Breast epithelium (tissue), 4 donors: ENCODE results near the gene KCNJ4. TPM values are rescaled to one million over a fixed set of nuclear protein-coding genes. Genes with fewer than 3 reads are reported as not detected.

Experiments
- DNase-seq, 2 donors: peaks; one replicate each; pipeline ENCODE4 v3.0.0-alpha.2; 2019; ENCODE audit warnings: low spot score in 2 of 2
- H3K27ac ChIP-seq, 2 donors: fragments of 200-600 bp; sonication (generic) in 1 of 2; one replicate each; pipeline ENCODE4 v1.5.1; 2016 to 2019; ENCODE audit warnings: mild to moderate bottlenecking in 1 of 2
- H3K27me3 ChIP-seq, 2 donors: fragments of 200-600 bp; sonication (generic) in 1 of 2; one replicate each; pipeline versions ENCODE4 v1.5.1 to v1.6.0; 2017 to 2019; ENCODE audit warnings: control low read depth in 1 of 2, mild to moderate bottlenecking in 1 of 2
- H3K36me3 ChIP-seq: fragments of 200-600 bp; one replicate; pipeline ENCODE4 v1.5.1; 2019
- H3K4me1 ChIP-seq, 2 donors: fragments of 200-600 bp; sonication (generic); one replicate each; pipeline ENCODE4 v1.5.1; 2016 to 2019; ENCODE audit warnings: control low read depth in 1 of 2
- H3K4me3 ChIP-seq, 3 donors: fragments of 200-600 bp; sonication (generic); 1 replicate in 2 of 3; 2 replicates in 1 of 3; pipeline ENCODE4 v1.5.1; 2016 to 2019; ENCODE audit warnings: mild to moderate bottlenecking in 3 of 3, moderate library complexity in 2 of 3
- H3K9me3 ChIP-seq, 2 donors: fragments of 200-600 bp; sonication (generic) in 1 of 2; one replicate each; pipeline ENCODE4 v1.5.1; 2016 to 2019; ENCODE audit warnings: control low read depth in 1 of 2
- POLR2A ChIP-seq: fragments of 450-650 bp; IDR thresholded peaks from one replicate; pipeline ENCODE4 v1.6.1; 2016; ENCODE audit warnings: antibody characterized with exemption, mild to moderate bottlenecking, moderate library complexity
- POLR2AphosphoS5 ChIP-seq, 3 donors: sonication (generic); formaldehyde crosslinking; IDR thresholded peaks; one replicate each; pipeline ENCODE4 v1.6.1; 2017; ENCODE audit warnings: antibody characterized with exemption in 3 of 3
- intact Hi-C: fragments of 100-400 bp; cut with DNase I; formaldehyde crosslinking; loops from one replicate; pipeline ENCODE4 v1.15.1; 2023; ENCODE audit warnings: low total_unique reads
- total RNA-seq, 3 donors: library from RNA; depleted of rRNA; stranded (reverse); fragments of >200 nt; gene quantifications; one replicate each; pipeline ENCODE4 v1.1.0, GENCODE V29; 2016
- TF ChIP-seq, protein P1 (sequence below), 3 donors: fragments of 450-650 bp; IDR thresholded peaks; one replicate each; pipeline ENCODE4 v1.5.1; 2016 to 2017; ENCODE audit warnings: antibody characterized with exemption in 3 of 3, mild to moderate bottlenecking in 3 of 3, moderate library complexity in 3 of 3

The KCNJ4 gene
- total RNA-seq, 3 donors from 2014 or later: not detected

DNA sequence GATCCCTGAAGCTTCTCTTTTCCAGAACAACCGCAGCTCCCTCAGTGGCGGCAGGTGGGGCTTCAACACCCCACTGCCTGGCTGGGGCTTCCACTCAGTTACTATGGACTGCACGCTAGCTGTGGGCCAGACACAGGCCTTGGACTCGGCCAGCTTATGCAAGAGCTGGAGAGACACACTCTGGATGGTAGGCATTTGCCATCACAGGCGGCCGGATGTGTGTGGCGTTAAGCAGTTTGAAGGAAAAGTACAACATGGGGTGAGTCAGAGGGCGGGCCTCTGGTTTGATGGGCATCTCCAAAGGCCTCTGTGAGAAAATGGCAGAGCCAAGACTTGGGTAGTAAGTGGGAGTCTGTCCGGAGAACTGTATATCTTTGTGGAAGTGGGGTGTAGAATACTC is 17.6 kb downstream of the KCNJ4 start:
- H3K4me1 ChIP-seq: no peaks in the 10 kb centered on the region
- no peaks in the 10 kb centered on the region for H3K36me3 ChIP-seq
- H3K27ac ChIP-seq: no peak overlapping the region
- no peaks in the 10 kb centered on the region for H3K9me3 ChIP-seq
- TF ChIP-seq, protein P1, sequence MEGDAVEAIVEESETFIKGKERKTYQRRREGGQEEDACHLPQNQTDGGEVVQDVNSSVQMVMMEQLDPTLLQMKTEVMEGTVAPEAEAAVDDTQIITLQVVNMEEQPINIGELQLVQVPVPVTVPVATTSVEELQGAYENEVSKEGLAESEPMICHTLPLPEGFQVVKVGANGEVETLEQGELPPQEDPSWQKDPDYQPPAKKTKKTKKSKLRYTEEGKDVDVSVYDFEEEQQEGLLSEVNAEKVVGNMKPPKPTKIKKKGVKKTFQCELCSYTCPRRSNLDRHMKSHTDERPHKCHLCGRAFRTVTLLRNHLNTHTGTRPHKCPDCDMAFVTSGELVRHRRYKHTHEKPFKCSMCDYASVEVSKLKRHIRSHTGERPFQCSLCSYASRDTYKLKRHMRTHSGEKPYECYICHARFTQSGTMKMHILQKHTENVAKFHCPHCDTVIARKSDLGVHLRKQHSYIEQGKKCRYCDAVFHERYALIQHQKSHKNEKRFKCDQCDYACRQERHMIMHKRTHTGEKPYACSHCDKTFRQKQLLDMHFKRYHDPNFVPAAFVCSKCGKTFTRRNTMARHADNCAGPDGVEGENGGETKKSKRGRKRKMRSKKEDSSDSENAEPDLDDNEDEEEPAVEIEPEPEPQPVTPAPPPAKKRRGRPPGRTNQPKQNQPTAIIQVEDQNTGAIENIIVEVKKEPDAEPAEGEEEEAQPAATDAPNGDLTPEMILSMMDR (IDR thresholded peaks at IDR 0.05): no peak
- no peak for TF ChIP-seq POLR2A
- TF ChIP-seq POLR2AphosphoS5 (IDR thresholded peaks at IDR 0.05): no peak
- no peak overlapping the region for H3K4me3 ChIP-seq
- no peak for DNase-seq
- intact Hi-C loops: no loop called here
- H3K27me3 ChIP-seq: no peaks in the 10 kb centered on the region

DNA sequence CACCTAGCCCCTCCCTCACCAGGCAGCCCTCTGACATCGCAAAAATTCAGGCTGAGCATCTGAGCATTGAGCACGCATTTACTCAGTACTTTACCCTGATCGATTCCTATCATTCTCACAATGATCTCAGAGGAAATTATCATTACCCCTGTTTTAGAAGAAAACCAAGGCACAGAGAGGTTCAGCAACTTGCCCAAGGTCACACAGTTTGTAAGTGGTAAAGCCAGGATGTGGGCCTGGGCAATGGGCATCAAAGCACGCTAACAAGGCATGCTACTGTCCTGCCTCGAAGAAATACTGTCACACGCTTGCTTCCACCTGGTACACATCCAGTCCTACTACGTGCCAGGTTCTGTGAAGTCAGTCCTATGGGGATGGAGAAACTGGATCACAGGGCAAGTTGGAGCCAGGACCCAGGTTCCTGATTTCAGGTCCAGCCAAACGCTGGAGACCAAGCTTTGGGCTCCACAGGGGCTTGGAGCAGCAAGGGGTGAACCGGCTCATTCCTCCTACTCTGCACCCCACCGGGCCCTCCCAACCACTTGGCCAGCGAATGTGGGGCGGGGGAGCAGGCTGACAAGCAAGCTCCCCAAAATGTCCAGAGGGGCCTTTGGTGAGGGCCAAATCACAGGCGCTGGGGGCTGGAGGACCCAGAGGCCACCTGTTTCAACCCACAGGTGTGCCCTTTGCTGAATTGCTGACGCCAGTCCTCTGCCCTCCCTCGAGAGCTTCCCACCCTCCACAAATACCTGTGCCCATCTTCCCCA is 18.2 kb downstream of the KCNJ4 start:
- intact Hi-C loops: no loop called here
- H3K9me3 ChIP-seq: no peaks in the 10 kb centered on the region
- DNase-seq: no peak
- H3K4me3 ChIP-seq: no peak overlapping the region
- no peak for TF ChIP-seq POLR2A
- TF ChIP-seq POLR2AphosphoS5 (IDR thresholded peaks at IDR 0.05): no peak
- TF ChIP-seq, protein P1 (IDR thresholded peaks at IDR 0.05): no peak
- H3K27me3 ChIP-seq: no peaks in the 10 kb centered on the region
- H3K27ac ChIP-seq: no peak overlapping the region
- H3K4me1 ChIP-seq: no peaks in the 10 kb centered on the region
- H3K36me3 ChIP-seq: no peaks in the 10 kb centered on the region

DNA sequence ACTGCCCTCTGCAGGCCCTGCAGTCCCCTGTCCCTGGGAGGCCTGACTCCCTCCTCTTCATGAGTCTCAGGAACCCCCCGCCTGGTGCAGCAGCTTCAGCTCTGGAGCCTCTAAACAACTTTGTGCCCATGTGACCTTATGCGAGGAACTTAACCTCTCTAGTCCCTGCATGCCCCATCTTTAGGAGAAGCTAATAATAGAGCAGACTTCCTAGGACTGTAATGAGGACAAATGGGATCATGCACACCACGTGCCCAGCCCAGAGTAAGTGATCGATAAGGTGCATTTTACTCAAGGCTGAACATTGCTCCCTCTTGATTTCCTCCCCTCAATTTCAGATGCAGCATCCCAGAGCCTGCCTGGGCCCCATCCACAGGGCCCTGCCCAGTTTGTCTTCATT is 19.0 kb downstream of the KCNJ4 start:
- intact Hi-C loops: no loop called here
- DNase-seq: no peak
- Histone ChIP-seq H3K36me3 (no peaks in the 10 kb centered on the region), H3K9me3 (no peaks in the 10 kb centered on the region), H3K4me1 (no peaks in the 10 kb centered on the region), H3K27me3 (no peaks in the 10 kb centered on the region), H3K27ac (no peak overlapping the region), H3K4me3 (no peak overlapping the region)
- TF ChIP-seq, protein P1 (IDR thresholded peaks at IDR 0.05): no peak

DNA sequence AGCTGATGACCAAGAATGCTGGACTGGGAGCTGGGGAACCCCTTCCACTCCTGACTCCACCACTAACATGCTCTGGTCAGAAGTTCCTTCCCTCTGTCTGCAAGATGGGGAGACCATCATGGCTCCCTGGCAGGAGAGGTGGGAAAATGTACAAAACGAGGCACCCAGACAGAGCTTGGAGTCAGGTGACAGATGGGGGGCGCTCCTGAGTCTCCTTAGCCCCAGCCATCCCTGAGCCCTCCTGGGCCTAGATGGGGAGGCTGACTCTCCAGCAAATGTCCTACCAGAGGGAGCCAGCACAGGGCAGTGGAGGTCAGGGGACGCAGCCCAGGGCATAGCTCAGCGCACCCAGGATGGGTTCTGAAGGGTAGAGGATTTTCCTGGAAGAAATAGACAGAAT is 20.0 kb downstream of the KCNJ4 start:
- H3K27me3 ChIP-seq: no peaks in the 10 kb centered on the region
- no peaks in the 10 kb centered on the region for H3K4me1 ChIP-seq
- no peak overlapping the region for H3K4me3 ChIP-seq
- intact Hi-C loops: no loop called here
- no peaks in the 10 kb centered on the region for H3K36me3 ChIP-seq
- no peaks in the 10 kb centered on the region for H3K9me3 ChIP-seq
- no peak for DNase-seq
- TF ChIP-seq, protein P1 (IDR thresholded peaks at IDR 0.05): no peak
- TF ChIP-seq POLR2AphosphoS5 (IDR thresholded peaks at IDR 0.05) (no peak), POLR2A (no peak)
- H3K27ac ChIP-seq: no peak overlapping the region

DNA sequence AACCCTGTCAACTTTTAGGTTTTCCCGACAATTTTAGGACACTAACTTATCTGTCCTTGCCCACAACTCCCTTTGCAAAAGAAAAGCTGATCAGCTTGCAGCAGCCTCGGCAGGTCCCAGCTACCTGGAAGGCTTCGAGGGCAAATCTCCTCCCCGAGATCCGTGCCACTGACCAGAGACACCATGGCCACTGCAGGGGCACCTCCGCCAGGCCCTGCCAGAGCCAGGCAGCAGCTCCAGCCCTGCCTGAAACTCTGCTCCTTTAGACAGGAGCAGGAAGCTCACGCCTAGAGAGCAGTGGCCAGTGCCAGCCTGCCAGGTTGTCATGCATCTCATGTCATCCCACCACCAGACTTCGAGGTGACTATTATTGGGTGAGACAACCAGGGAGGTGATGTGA is 21.1 kb downstream of the KCNJ4 start:
- DNase-seq: no peak
- Histone ChIP-seq H3K27me3 (no peaks in the 10 kb centered on the region), H3K27ac (no peak overlapping the region), H3K4me3 (no peak overlapping the region), H3K36me3 (no peaks in the 10 kb centered on the region), H3K4me1 (no peaks in the 10 kb centered on the region), H3K9me3 (no peaks in the 10 kb centered on the region)
- TF ChIP-seq, protein P1 (IDR thresholded peaks at IDR 0.05): no peak
- TF ChIP-seq POLR2A: no peak
- TF ChIP-seq POLR2AphosphoS5 (IDR thresholded peaks at IDR 0.05): no peak
- intact Hi-C loops: no loop called here
